Suprapubic skin (tissue), 3 donors: ENCODE data around the gene BCAS1.

Experiments
- EP300 ChIP-seq: sonication (generic); formaldehyde crosslinking; IDR thresholded peaks from one replicate; pipeline ENCODE4 v1.6.1; 2017; ENCODE audit warnings: antibody characterized with exemption
- POLR2A ChIP-seq, 2 donors: fragments of 450-650 bp; IDR thresholded peaks; one replicate each; pipeline ENCODE4 v1.6.1; 2017; ENCODE audit warnings: antibody characterized with exemption in 2 of 2, mild to moderate bottlenecking in 2 of 2, moderate library complexity in 2 of 2
- TF ChIP-seq, protein P1 (sequence below), 2 donors: fragments of 200-600 bp in 1 of 2; fragments of 450-650 bp in 1 of 2; sonication (generic) in 1 of 2; IDR thresholded peaks; one replicate each; pipeline ENCODE4 v1.5.1; 2016 to 2019; ENCODE audit warnings: antibody characterized with exemption in 2 of 2, mild to moderate bottlenecking in 1 of 2, moderate library complexity in 1 of 2

DNA sequence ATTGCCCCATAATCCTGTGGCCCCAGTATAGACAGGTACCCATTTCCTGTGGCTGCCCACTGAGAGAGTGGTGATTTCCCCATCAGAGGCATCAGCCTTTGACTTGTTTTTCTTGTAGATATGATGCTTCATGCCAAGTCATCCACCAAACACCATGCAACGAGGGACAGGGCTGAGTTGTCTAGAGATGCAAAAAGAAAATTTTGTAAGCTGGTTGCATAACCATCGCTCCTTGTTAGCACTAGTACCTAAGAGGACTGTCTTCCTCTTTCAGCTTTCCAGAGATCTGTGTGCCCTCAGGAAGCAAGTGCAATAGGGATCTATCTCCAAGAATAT lies 166.8 kb downstream of the BCAS1 start:
- TF ChIP-seq POLR2A (IDR thresholded peaks at IDR 0.05) (no peak), EP300 (no peak)
- TF ChIP-seq, protein P1, sequence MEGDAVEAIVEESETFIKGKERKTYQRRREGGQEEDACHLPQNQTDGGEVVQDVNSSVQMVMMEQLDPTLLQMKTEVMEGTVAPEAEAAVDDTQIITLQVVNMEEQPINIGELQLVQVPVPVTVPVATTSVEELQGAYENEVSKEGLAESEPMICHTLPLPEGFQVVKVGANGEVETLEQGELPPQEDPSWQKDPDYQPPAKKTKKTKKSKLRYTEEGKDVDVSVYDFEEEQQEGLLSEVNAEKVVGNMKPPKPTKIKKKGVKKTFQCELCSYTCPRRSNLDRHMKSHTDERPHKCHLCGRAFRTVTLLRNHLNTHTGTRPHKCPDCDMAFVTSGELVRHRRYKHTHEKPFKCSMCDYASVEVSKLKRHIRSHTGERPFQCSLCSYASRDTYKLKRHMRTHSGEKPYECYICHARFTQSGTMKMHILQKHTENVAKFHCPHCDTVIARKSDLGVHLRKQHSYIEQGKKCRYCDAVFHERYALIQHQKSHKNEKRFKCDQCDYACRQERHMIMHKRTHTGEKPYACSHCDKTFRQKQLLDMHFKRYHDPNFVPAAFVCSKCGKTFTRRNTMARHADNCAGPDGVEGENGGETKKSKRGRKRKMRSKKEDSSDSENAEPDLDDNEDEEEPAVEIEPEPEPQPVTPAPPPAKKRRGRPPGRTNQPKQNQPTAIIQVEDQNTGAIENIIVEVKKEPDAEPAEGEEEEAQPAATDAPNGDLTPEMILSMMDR (IDR thresholded peaks at IDR 0.05), result no peak
